HepG2 (cell line): ENCODE measurements around the gene SMYD1. TPM values are rescaled to one million over a fixed set of nuclear protein-coding genes. Genes with fewer than 3 reads are reported as not detected.
A peak's percentile ranks its signal among the peaks of the same experiment; 100 is the strongest.

ENCODE experiments used
- ATAC-seq: fragments of 200-7000 bp; cut with Tn5 transposase; 3 replicates; pipeline ENCODE4 v1.9.1; 2020; ENCODE audit warnings: mild to moderate bottlenecking, moderate library complexity
- BruUV-seq: library from RNA; stranded (reverse); fragments of 400-500 nt; replicated peaks from 2 replicates; lab custom pipeline; 2021; lab: Mats Ljungman, UMichigan
- CTCF ChIA-PET: fragments of 300-600 bp; formaldehyde crosslinking; extraction: SDS; loops from one replicate; lab custom pipeline; 2021; ENCODE audit warnings: low total read pairs, inconsistent platforms, low intra/inter-chr PET ratio; lab: Yijun Ruan, JAX
- POLR2A ChIA-PET: fragments of 350-600 bp; sonication (Branson Sonifier 250); formaldehyde crosslinking; loops from one replicate; lab custom pipeline; 2020; ENCODE audit warnings: antibody characterized with exemption, inconsistent platforms; lab: Yijun Ruan, JAX
- DNase-seq: peaks from one replicate; pipeline ENCODE4 v3.0.0-alpha.2; 2015; ENCODE audit warnings: low spot score
- FAIRE-seq: peaks from 3 replicates; lab custom pipeline; 2011; peaks lifted over from hg19 to GRCh38; lab: Jason Lieb, UNC
- H2AFZ ChIP-seq: one replicate; pipeline ENCODE4 v1.6.1; 2011; ENCODE audit warnings: low read length, inconsistent platforms
- H3K27ac ChIP-seq: fragments of 300-600 bp; 3 replicates; pipeline ENCODE4 v1.8.0; 2011; ENCODE audit warnings: mixed run types, mild to moderate bottlenecking, mixed read lengths, low read length, inconsistent platforms; ENCODE audit not compliant: insufficient read depth; ENCODE audit errors: extremely low read length
- H3K27me3 ChIP-seq, 2 experiments: fragments of 200-600 bp in 1 of 2; 2 replicates in 1 of 2; 3 replicates in 1 of 2; pipeline versions ENCODE4 v1.6.0 to v1.8.0; 2011; ENCODE audit warnings: low read length in 2 of 2, mild to moderate bottlenecking in 2 of 2, moderate library complexity in 2 of 2, inconsistent platforms in 1 of 2; ENCODE audit not compliant: insufficient read depth in 2 of 2, control insufficient read depth in 1 of 2
- H3K36me3 ChIP-seq, 2 experiments: fragments of 200-600 bp in 1 of 2; replicated peaks in 1 of 2; 2 replicates in 1 of 2; 3 replicates in 1 of 2; pipeline versions ENCODE4 v1.5.1 to v1.8.0; 2011; ENCODE audit warnings: low read length in 2 of 2, inconsistent platforms in 1 of 2; ENCODE audit not compliant: insufficient read depth in 2 of 2, control insufficient read depth in 1 of 2
- H3K4me1 ChIP-seq: 2 replicates; pipeline ENCODE4 v1.5.1; 2012; ENCODE audit warnings: low read length, inconsistent platforms; ENCODE audit not compliant: insufficient read depth
- H3K4me2 ChIP-seq: 2 replicates; pipeline ENCODE4 v1.6.0; 2011; ENCODE audit warnings: low read depth, low read length, inconsistent platforms
- H3K4me3 ChIP-seq, 3 experiments: fragments of 200-600 bp in 1 of 3; sonication (generic), shearing (Covaris generic) in 1 of 3; replicated peaks in 1 of 3; 2 replicates each; pipeline ENCODE4 v1.5.1; 2011 to 2016; ENCODE audit warnings: low read length in 3 of 3, inconsistent platforms in 2 of 3, low read depth in 2 of 3, mild to moderate bottlenecking in 2 of 3, control low read depth in 1 of 3, mixed read lengths in 1 of 3; ENCODE audit not compliant: insufficient read depth in 1 of 3
- H3K79me2 ChIP-seq: one replicate; pipeline ENCODE4 v1.6.1; 2011; ENCODE audit warnings: low read length, inconsistent platforms; ENCODE audit not compliant: insufficient read depth
- H3K9ac ChIP-seq: 2 replicates; pipeline ENCODE4 v1.6.0; 2011; ENCODE audit warnings: mild to moderate bottlenecking, low read depth, low read length, inconsistent platforms; ENCODE audit not compliant: insufficient read depth
- H3K9me3 ChIP-seq: 2 replicates; pipeline ENCODE4 v1.5.1; 2012; ENCODE audit warnings: mild to moderate bottlenecking, low read length
- H4K20me1 ChIP-seq: 2 replicates; pipeline ENCODE4 v1.6.0; 2011; ENCODE audit warnings: inconsistent platforms, mild to moderate bottlenecking, low read length, moderate library complexity; ENCODE audit not compliant: insufficient read depth
- AGO1 ChIP-seq: fragments of 200-400 bp; formaldehyde crosslinking; IDR thresholded peaks from 2 replicates; pipeline ENCODE4 v1.6.1; 2017; ENCODE audit warnings: mild to moderate bottlenecking, low read depth, low read length, moderate library complexity; ENCODE audit not compliant: poor library complexity, severe bottlenecking
- BRCA1 ChIP-seq: sonication (generic); formaldehyde crosslinking; IDR thresholded peaks from 2 replicates; pipeline ENCODE4 v1.4.0; 2020; ENCODE audit warnings: missing genetic modification reagents
- EED ChIP-seq: sonication (generic); formaldehyde crosslinking; IDR thresholded peaks from 2 replicates; pipeline ENCODE4 v1.5.0; 2020; ENCODE audit warnings: mild to moderate bottlenecking, missing genetic modification reagents
- FOXA1 ChIP-seq, 2 experiments: fragments of 450-650 bp in 1 of 2; sonication (generic) in 1 of 2; formaldehyde crosslinking in 1 of 2; IDR thresholded peaks; 2 replicates each; pipeline versions ENCODE4 v1.4.0 to v1.6.1; 2016 to 2020; ENCODE audit warnings: missing genetic modification reagents in 1 of 2
- HOXD1 ChIP-seq: sonication (generic); formaldehyde crosslinking; IDR thresholded peaks from 2 replicates; pipeline ENCODE4 v1.5.0; 2020; ENCODE audit warnings: missing genetic modification reagents
- MAZ ChIP-seq, 2 experiments: sonication (generic) in 1 of 2; formaldehyde crosslinking in 1 of 2; IDR thresholded peaks; 2 replicates each; pipeline versions ENCODE4 v1.5.0 to v1.6.1; 2012 to 2020; ENCODE audit warnings: low read depth in 2 of 2, mild to moderate bottlenecking in 2 of 2, borderline replicate concordance in 1 of 2, improper control_type of control experiment in 1 of 2, low read length in 1 of 2, missing genetic modification reagents in 1 of 2, moderate library complexity in 1 of 2
- MXD4 ChIP-seq: IDR thresholded peaks from 2 replicates; pipeline ENCODE4 v1.6.1; 2016; ENCODE audit warnings: mild to moderate bottlenecking, missing biosample characterization, missing genetic modification reagents
- NR0B2 ChIP-seq: sonication (generic); formaldehyde crosslinking; IDR thresholded peaks from 2 replicates; pipeline ENCODE4 v1.4.0; 2020; ENCODE audit warnings: mild to moderate bottlenecking, missing genetic modification reagents
- NR2C2 ChIP-seq: sonication (generic); formaldehyde crosslinking; IDR thresholded peaks from 2 replicates; pipeline ENCODE4 v1.4.0; 2020; ENCODE audit warnings: missing genetic modification reagents, mild to moderate bottlenecking, moderate library complexity, borderline replicate concordance
- PAF1 ChIP-seq: IDR thresholded peaks from 2 replicates; pipeline ENCODE4 v1.6.1; 2016; ENCODE audit warnings: missing genetic modification reagents, missing compliant biosample characterization
- SMARCC2 ChIP-seq: fragments of 450-650 bp; IDR thresholded peaks from 2 replicates; pipeline ENCODE4 v1.6.1; 2017; ENCODE audit warnings: antibody characterized with exemption, mild to moderate bottlenecking
- STAT6 ChIP-seq: sonication (generic); formaldehyde crosslinking; IDR thresholded peaks from 2 replicates; pipeline ENCODE4 v1.4.0; 2020; ENCODE audit warnings: missing genetic modification reagents, mild to moderate bottlenecking, borderline replicate concordance
- SUZ12 ChIP-seq: fragments of 150-350 bp; IDR thresholded peaks from 2 replicates; pipeline ENCODE4 v1.6.1; 2014; ENCODE audit warnings: low read depth, low read length
- TOE1 ChIP-seq: sonication (generic); formaldehyde crosslinking; IDR thresholded peaks from 2 replicates; pipeline ENCODE4 v1.4.0; 2020; ENCODE audit warnings: mild to moderate bottlenecking, missing genetic modification reagents
- ZFP36 ChIP-seq: fragments of 150-350 bp; IDR thresholded peaks from 2 replicates; pipeline ENCODE4 v1.6.1; 2018; ENCODE audit warnings: borderline replicate concordance, low read length, low read depth; ENCODE audit not compliant: partially characterized antibody
- ZFP36L2 ChIP-seq: sonication (generic); formaldehyde crosslinking; IDR thresholded peaks from 2 replicates; pipeline ENCODE4 v1.4.0; 2020; ENCODE audit warnings: missing genetic modification reagents
- ZNF274 ChIP-seq: sonication (generic); formaldehyde crosslinking; IDR thresholded peaks from 2 replicates; pipeline ENCODE4 v1.5.1; 2020; ENCODE audit warnings: mild to moderate bottlenecking, missing genetic modification reagents
- ZNF34 ChIP-seq: sonication (generic); formaldehyde crosslinking; IDR thresholded peaks from 2 replicates; pipeline ENCODE4 v1.4.0; 2020; ENCODE audit warnings: mild to moderate bottlenecking, missing genetic modification reagents, borderline replicate concordance
- ZNF446 ChIP-seq: sonication (generic); formaldehyde crosslinking; IDR thresholded peaks from 2 replicates; pipeline ENCODE4 v1.5.0; 2020; ENCODE audit warnings: mild to moderate bottlenecking, missing genetic modification reagents
- ZNF607 ChIP-seq: sonication (generic); formaldehyde crosslinking; IDR thresholded peaks from 2 replicates; pipeline ENCODE4 v1.5.1; 2020; ENCODE audit warnings: missing genetic modification reagents, mild to moderate bottlenecking, borderline replicate concordance
- in situ Hi-C: cut with HindIII; loops from 2 replicates; pipeline ENCODE4 v1.10.0; 2017; ENCODE audit warnings: low pct_unique_long_range_greater_than_20kb; ENCODE audit not compliant: extremely low pct_ligation_motif_present
- intact Hi-C: fragments of 100-400 bp; cut with micrococcal nuclease; formaldehyde crosslinking; loops from one replicate; pipeline ENCODE4 v1.10.0; 2022; ENCODE audit not compliant: unreplicated experiment
- polyA plus RNA-seq, 8 experiments: library from polyadenylated mRNA; depleted of rRNA in 3 of 8; stranded (reverse) in 7 of 8; unstranded in 1 of 8; fragments of >200 nt; fragmentation: Illumina TruSeq in 4 of 8; extraction: Trizol in 4 of 8; gene quantifications; 2 replicates each; pipeline versions ENCODE4 v1.2.1 to v1.2.3, GENCODE V29; 2011 to 2016; ENCODE audit warnings: low read depth in 4 of 8, missing spikeins in 1 of 8, mixed read lengths in 1 of 8; ENCODE audit not compliant: insufficient read depth in 1 of 8
- total RNA-seq, 5 experiments: library from RNA; depleted of rRNA; stranded (reverse); fragments of >200 nt; fragmentation: Illumina TruSeq; extraction: Trizol; gene quantifications; 2 replicates each; pipeline ENCODE4 v1.2.3, GENCODE V29; 2016; ENCODE audit warnings: low read depth in 1 of 5

The SMYD1 gene
- total and polyA plus RNA-seq, 2 of the 13 experiments (the other 11 are each of a cell fraction or from before 2014, with no cell fraction given), result not detected

- TF ChIP-seq PAF1 (CRISPR knock-in tag) (no peak), NR0B2 (no peak), HOXD1 (CRISPR knock-in tag) (no peak), ZFP36L2 (CRISPR knock-in tag) (no peak)
Measured at GRCh38 chr2:88144914-88145497, 77.4 kb downstream of the SMYD1 start (continued).

GRCh38 chr2:88146590-88146989, 79.0 kb downstream of the SMYD1 start:
- no peaks in the 10 kb centered on the region for H3K27me3 ChIP-seq
- no peaks in the 10 kb centered on the region for H3K36me3 ChIP-seq
- H3K4me1 ChIP-seq, result peaks cover 40% of the 10 kb centered on the region
- no peaks in the 10 kb centered on the region for H4K20me1 ChIP-seq
- H3K27ac ChIP-seq, result peak overlapping the region; percentile 14
- no peak overlapping the region for H3K9ac ChIP-seq
- intact Hi-C loops (no loop called here), in situ Hi-C loops (no loop called here)
- H3K4me3 ChIP-seq, result no peak overlapping the region
- peaks cover 44% of the 10 kb centered on the region for H3K9me3 ChIP-seq
- ATAC-seq, result peak; percentile 93
- no peak for FAIRE-seq
- no peak for DNase-seq
- peak overlapping the region; percentile 40; the same call in 1 of the 2 replicates for H3K4me2 ChIP-seq
- no peak overlapping the region for H2AFZ ChIP-seq
- BruUV-seq, result no TSS peak
- ChIA-PET CTCF (no interaction called here), POLR2A (interaction anchor here (0.7 to 1.8 kb wide), 7 partner anchors 13 to 92 kb away, joined by 3 to 9 read pairs (median 3); partner anchors contain the start of gene FABP1)
- no peaks in the 10 kb centered on the region for H3K79me2 ChIP-seq
- TF ChIP-seq SUZ12 (no peak), EED (CRISPR knock-in tag) (no peak), ZNF274 (CRISPR knock-in tag) (no peak), ZFP36 (no peak), BRCA1 (CRISPR knock-in tag) (no peak), MXD4 (CRISPR knock-in tag) (no peak), STAT6 (no peak), AGO1 (no peak), MAZ (IDR thresholded peaks at IDR 0.05; ENCODE audit: borderline replicate concordance, low read depth, low read length) (no peak), MAZ (CRISPR knock-in tag; IDR thresholded peaks at IDR 0.05; ENCODE audit: low read depth) (no peak), SMARCC2 (no peak), ZNF607 (CRISPR knock-in tag) (peak; percentile 61; the same call in 1 of the 2 replicates), TOE1 (CRISPR knock-in tag) (no peak), ZNF446 (CRISPR knock-in tag) (no peak), ZNF34 (CRISPR knock-in tag) (no peak), FOXA1 (IDR thresholded peaks at IDR 0.05) (no peak), FOXA1 (CRISPR knock-in tag; IDR thresholded peaks at IDR 0.05) (no peak), NR2C2 (CRISPR knock-in tag) (no peak)
